IMR-90 (cell line): ENCODE measurements around the gene ALDOB. TPM values are rescaled to one million over a fixed set of nuclear protein-coding genes. Genes with fewer than 3 reads are reported as not detected.

ENCODE experiments used
- ATAC-seq: fragments of 200-7000 bp; cut with Tn5 transposase; 2 replicates; pipeline ENCODE4 v1.9.1; 2020; ENCODE audit warnings: low read depth, mild to moderate bottlenecking, moderate library complexity
- BruUV-seq: library from RNA; stranded (reverse); fragments of 400-500 nt; replicated peaks from 2 replicates; lab custom pipeline; 2021; lab: Mats Ljungman, UMichigan
- CTCF ChIA-PET: fragments of 300-600 bp; formaldehyde crosslinking; extraction: SDS; loops from one replicate; lab custom pipeline; 2021; ENCODE audit warnings: antibody characterized with exemption; lab: Yijun Ruan, JAX
- POLR2A ChIA-PET: fragments of 300-600 bp; sonication (Branson Sonifier 250); formaldehyde crosslinking; loops from one replicate; lab custom pipeline; 2022; ENCODE audit warnings: antibody characterized with exemption; ENCODE audit not compliant: unreplicated experiment; lab: Charles Lee
- DNase-seq: peaks from one replicate; pipeline ENCODE4 v3.0.0; 2013
- H2AFZ ChIP-seq: replicated peaks from 2 replicates; pipeline ENCODE3; 2013; ENCODE audit warnings: low read length, mild to moderate bottlenecking; ENCODE audit not compliant: poor library complexity
- H2AK5ac ChIP-seq: 2 replicates; pipeline ENCODE4 v1.6.1; 2013; ENCODE audit warnings: low read depth, low read length, inconsistent platforms
- H2AK9ac ChIP-seq: replicated peaks from 2 replicates; pipeline ENCODE3; 2013; ENCODE audit warnings: mild to moderate bottlenecking, low read depth, low read length, moderate library complexity; ENCODE audit not compliant: poor library complexity
- H2BK120ac ChIP-seq: 2 replicates; pipeline ENCODE4 v1.6.1; 2013; ENCODE audit warnings: low read depth, low read length, inconsistent platforms
- H2BK15ac ChIP-seq: 3 replicates; pipeline ENCODE4 v1.6.1; 2013; ENCODE audit warnings: low read depth, low read length, inconsistent platforms
- H2BK20ac ChIP-seq: 2 replicates; pipeline ENCODE4 v1.6.1; 2013; ENCODE audit warnings: low read depth, mild to moderate bottlenecking, inconsistent platforms, low read length, moderate library complexity
- H2BK5ac ChIP-seq: 2 replicates; pipeline ENCODE4 v1.6.1; 2013; ENCODE audit warnings: mild to moderate bottlenecking, low read depth, low read length, inconsistent platforms; ENCODE audit not compliant: poor library complexity, severe bottlenecking
- H3K14ac ChIP-seq: replicated peaks from 2 replicates; pipeline ENCODE4 v1.6.1; 2013; ENCODE audit warnings: low read depth, low read length, inconsistent platforms
- H3K18ac ChIP-seq: 2 replicates; pipeline ENCODE4 v1.6.1; 2013; ENCODE audit warnings: low read depth, low read length, control low read depth
- H3K23ac ChIP-seq: 2 replicates; pipeline ENCODE4 v1.6.1; 2013; ENCODE audit warnings: low read depth, low read length, inconsistent platforms
- H3K27ac ChIP-seq: 2 replicates; pipeline ENCODE4 v1.5.1; 2013; ENCODE audit warnings: mild to moderate bottlenecking, control low read depth, low read length; ENCODE audit not compliant: insufficient read depth
- H3K27me3 ChIP-seq: 2 replicates; pipeline ENCODE4 v1.6.1; 2013; ENCODE audit warnings: low read length; ENCODE audit not compliant: control insufficient read depth, insufficient read depth
- H3K36me3 ChIP-seq: 2 replicates; pipeline ENCODE4 v1.6.1; 2013; ENCODE audit warnings: low read length, mixed read lengths; ENCODE audit not compliant: control insufficient read depth, insufficient read depth
- H3K4ac ChIP-seq: 2 replicates; pipeline ENCODE4 v1.6.1; 2013; ENCODE audit warnings: low read depth, low read length, inconsistent platforms
- H3K4me1 ChIP-seq: 2 replicates; pipeline ENCODE4 v1.6.1; 2013; ENCODE audit warnings: low read length, mixed read lengths; ENCODE audit not compliant: control insufficient read depth, insufficient read depth
- H3K4me2 ChIP-seq: 2 replicates; pipeline ENCODE4 v1.6.1; 2013; ENCODE audit warnings: low read depth, mild to moderate bottlenecking, control low read depth, low read length, moderate library complexity
- H3K4me3 ChIP-seq: 2 replicates; pipeline ENCODE4 v1.5.1; 2013; ENCODE audit warnings: low read depth, mild to moderate bottlenecking, control low read depth, low read length, moderate library complexity; ENCODE audit not compliant: insufficient read depth
- H3K56ac ChIP-seq: 2 replicates; pipeline ENCODE4 v1.6.1; 2013; ENCODE audit warnings: low read length, inconsistent platforms; ENCODE audit not compliant: insufficient read depth; ENCODE audit errors: extremely low read depth
- H3K79me1 ChIP-seq, 2 experiments: 2 replicates each; pipeline ENCODE4 v1.6.1; 2013; ENCODE audit warnings: low read length in 2 of 2, inconsistent platforms in 1 of 2, low read depth in 1 of 2
- H3K9ac ChIP-seq: 2 replicates; pipeline ENCODE4 v1.6.1; 2013; ENCODE audit warnings: low read depth, low read length, control low read depth
- H3K9me1 ChIP-seq: 2 replicates; pipeline ENCODE4 v1.6.1; 2013; ENCODE audit warnings: low read length, inconsistent platforms; ENCODE audit not compliant: insufficient read depth
- H3K9me3 ChIP-seq: 2 replicates; pipeline ENCODE4 v1.6.1; 2013; ENCODE audit warnings: low read length; ENCODE audit not compliant: control insufficient read depth, insufficient read depth
- H4K20me1 ChIP-seq: 2 replicates; pipeline ENCODE4 v1.6.1; 2013; ENCODE audit warnings: low read length, inconsistent platforms; ENCODE audit not compliant: insufficient read depth
- H4K5ac ChIP-seq: 2 replicates; pipeline ENCODE4 v1.6.1; 2013; ENCODE audit warnings: mild to moderate bottlenecking, low read depth, low read length, control low read depth
- H4K8ac ChIP-seq, 2 experiments: 2 replicates each; pipeline ENCODE4 v1.6.1; 2013; ENCODE audit warnings: low read depth in 2 of 2, low read length in 2 of 2, control low read depth in 1 of 2, inconsistent platforms in 1 of 2
- H4K91ac ChIP-seq: 2 replicates; pipeline ENCODE4 v1.6.1; 2013; ENCODE audit warnings: low read depth, low read length, inconsistent platforms; ENCODE audit not compliant: insufficient read depth
- BHLHE40 ChIP-seq: fragments of 150-350 bp; IDR thresholded peaks from 2 replicates; pipeline ENCODE4 v1.6.1; 2016; ENCODE audit warnings: mild to moderate bottlenecking, low read depth, low read length
- CEBPB ChIP-seq: IDR thresholded peaks from 2 replicates; pipeline ENCODE4 v1.6.1; 2012; ENCODE audit warnings: low read depth, low read length, improper control_type of control experiment
- CHD1 ChIP-seq: IDR thresholded peaks from 2 replicates; pipeline ENCODE4 v1.6.1; 2012; ENCODE audit warnings: low read depth, low read length, improper control_type of control experiment
- FOS ChIP-seq: fragments of 150-350 bp; IDR thresholded peaks from 2 replicates; pipeline ENCODE4 v1.6.1; 2016; ENCODE audit warnings: low read depth, low read length
- MAFK ChIP-seq: IDR thresholded peaks from 2 replicates; pipeline ENCODE4 v1.6.1; 2012; ENCODE audit warnings: low read depth, low read length, improper control_type of control experiment
- MAZ ChIP-seq: IDR thresholded peaks from 2 replicates; pipeline ENCODE4 v1.6.1; 2012; ENCODE audit warnings: low read depth, mild to moderate bottlenecking, low read length, improper control_type of control experiment, moderate library complexity, borderline replicate concordance
- MXI1 ChIP-seq: IDR thresholded peaks from 2 replicates; pipeline ENCODE4 v1.6.1; 2012; ENCODE audit warnings: low read depth, mild to moderate bottlenecking, low read length, moderate library complexity, borderline replicate concordance
- NFE2L2 ChIP-seq: fragments of 150-350 bp; IDR thresholded peaks from 2 replicates; pipeline ENCODE4 v1.6.1; 2016; ENCODE audit warnings: low read depth, mild to moderate bottlenecking, low read length
- POLR2A ChIP-seq: IDR thresholded peaks from 2 replicates; pipeline ENCODE4 v1.6.1; 2012; ENCODE audit warnings: mild to moderate bottlenecking, low read depth, low read length
- RAD21 ChIP-seq: IDR thresholded peaks from 2 replicates; pipeline ENCODE4 v1.6.1; 2012; ENCODE audit warnings: low read length, improper control_type of control experiment
- RCOR1 ChIP-seq: IDR thresholded peaks from 2 replicates; pipeline ENCODE4 v1.6.1; 2012; ENCODE audit warnings: mild to moderate bottlenecking, low read length, improper control_type of control experiment; ENCODE audit not compliant: insufficient replicate concordance
- RFX5 ChIP-seq: IDR thresholded peaks from 2 replicates; pipeline ENCODE4 v1.8.0; 2012; ENCODE audit warnings: low read depth, mild to moderate bottlenecking, low read length, moderate library complexity
- SMC3 ChIP-seq: fragments of 150-350 bp; IDR thresholded peaks from 2 replicates; pipeline ENCODE4 v1.6.1; 2016; ENCODE audit warnings: low read depth, mild to moderate bottlenecking, antibody characterized with exemption, low read length, moderate library complexity
- WGBS, 2 experiments: methylation state at CpG; one replicate each; pipeline versions ENCODE4 v1.1.5 to v1.1.7; 2013; ENCODE audit warnings: missing lambda C conversion rate in 2 of 2; ENCODE audit not compliant: insufficient read length in 1 of 2; ENCODE audit errors: extremely low coverage in 2 of 2; 5-methylcytosine and 5-hydroxymethylcytosine counted together
- dilution Hi-C: fragments of 300-500 bp; cut with HindIII; formaldehyde crosslinking; loops from one replicate; pipeline ENCODE4 v1.14.3; 2018; ENCODE audit warnings: low sequenced_read_pairs; ENCODE audit not compliant: unreplicated experiment
- in situ Hi-C: fragments of 300-500 bp; cut with MboI; formaldehyde crosslinking; loops from 3 replicates; pipeline ENCODE4 v1.14.3; 2019; ENCODE audit warnings: low sequenced_read_pairs, inconsistent platforms, mixed read lengths
- intact Hi-C: fragments of 100-400 bp; cut with micrococcal nuclease; formaldehyde crosslinking; loops from 2 replicates; pipeline ENCODE4 v1.10.0; 2022
- polyA plus RNA-seq, 3 experiments: library from polyadenylated mRNA; depleted of rRNA; stranded (reverse); fragments of >200 nt; gene quantifications; 2 replicates each; pipeline ENCODE4 v1.2.3, GENCODE V29; 2012; ENCODE audit warnings: low replicate concordance in 1 of 3
- total RNA-seq: library from RNA; depleted of rRNA; stranded (reverse); fragments of >200 nt; gene quantifications from 2 replicates; pipeline ENCODE4 v1.2.3, GENCODE V29; 2012
- TF ChIP-seq, protein P1 (sequence below): fragments of 150-350 bp; IDR thresholded peaks from 2 replicates; pipeline ENCODE4 v1.6.1; 2016; ENCODE audit warnings: low read depth, mild to moderate bottlenecking, low read length, moderate library complexity, borderline replicate concordance
- TF ChIP-seq, protein P2 (sequence below): conservative IDR thresholded peaks from 2 replicates; pipeline ENCODE4 v1.5.1; 2012; ENCODE audit warnings: mild to moderate bottlenecking, low read depth, low read length, improper control_type of control experiment
- TF ChIP-seq, protein P3 (sequence below): fragments of 150-350 bp; IDR thresholded peaks from 2 replicates; pipeline ENCODE4 v1.6.1; 2017; ENCODE audit warnings: mild to moderate bottlenecking, antibody characterized with exemption, low read length, low read depth

Gene ALDOB
- total and polyA plus RNA-seq, 2 of the 4 experiments (the other 2 are of a cell fraction), result not detected

DNA sequence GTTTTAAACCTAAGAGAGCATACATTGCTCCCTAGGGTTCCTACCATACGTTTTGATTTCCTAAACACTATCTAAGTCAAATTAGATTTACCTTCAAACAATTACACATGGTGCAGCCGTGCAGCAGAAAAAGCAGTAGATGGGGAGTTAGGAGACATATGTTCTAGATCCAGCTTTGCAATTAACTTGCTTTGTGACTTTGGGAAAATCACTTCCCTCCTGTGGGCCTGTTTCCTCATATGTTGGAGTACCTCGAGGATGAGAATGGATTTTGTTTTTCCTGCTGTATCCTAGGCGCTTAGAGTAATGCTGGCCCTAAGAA, 37.9 kb downstream of the ALDOB start:
- peaks cover 2% of the 10 kb centered on the region for H3K4me1 ChIP-seq
- peak overlapping the region; percentile 98 for H3K9ac ChIP-seq
- no peak overlapping the region for H3K4ac ChIP-seq
- peak overlapping the region; percentile 83 for H3K27ac ChIP-seq
- TF ChIP-seq FOS (no peak), POLR2A (no peak), RFX5 (no peak), CEBPB (no peak), BHLHE40 (no peak), RAD21 (no peak), NFE2L2 (no peak), CHD1 (no peak), RCOR1 (no peak), MAZ (no peak), MXI1 (no peak), MAFK (no peak), SMC3 (no peak)
- TF ChIP-seq, protein P1, sequence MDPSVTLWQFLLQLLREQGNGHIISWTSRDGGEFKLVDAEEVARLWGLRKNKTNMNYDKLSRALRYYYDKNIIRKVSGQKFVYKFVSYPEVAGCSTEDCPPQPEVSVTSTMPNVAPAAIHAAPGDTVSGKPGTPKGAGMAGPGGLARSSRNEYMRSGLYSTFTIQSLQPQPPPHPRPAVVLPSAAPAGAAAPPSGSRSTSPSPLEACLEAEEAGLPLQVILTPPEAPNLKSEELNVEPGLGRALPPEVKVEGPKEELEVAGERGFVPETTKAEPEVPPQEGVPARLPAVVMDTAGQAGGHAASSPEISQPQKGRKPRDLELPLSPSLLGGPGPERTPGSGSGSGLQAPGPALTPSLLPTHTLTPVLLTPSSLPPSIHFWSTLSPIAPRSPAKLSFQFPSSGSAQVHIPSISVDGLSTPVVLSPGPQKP, result no peak
- TF ChIP-seq, protein P2, sequence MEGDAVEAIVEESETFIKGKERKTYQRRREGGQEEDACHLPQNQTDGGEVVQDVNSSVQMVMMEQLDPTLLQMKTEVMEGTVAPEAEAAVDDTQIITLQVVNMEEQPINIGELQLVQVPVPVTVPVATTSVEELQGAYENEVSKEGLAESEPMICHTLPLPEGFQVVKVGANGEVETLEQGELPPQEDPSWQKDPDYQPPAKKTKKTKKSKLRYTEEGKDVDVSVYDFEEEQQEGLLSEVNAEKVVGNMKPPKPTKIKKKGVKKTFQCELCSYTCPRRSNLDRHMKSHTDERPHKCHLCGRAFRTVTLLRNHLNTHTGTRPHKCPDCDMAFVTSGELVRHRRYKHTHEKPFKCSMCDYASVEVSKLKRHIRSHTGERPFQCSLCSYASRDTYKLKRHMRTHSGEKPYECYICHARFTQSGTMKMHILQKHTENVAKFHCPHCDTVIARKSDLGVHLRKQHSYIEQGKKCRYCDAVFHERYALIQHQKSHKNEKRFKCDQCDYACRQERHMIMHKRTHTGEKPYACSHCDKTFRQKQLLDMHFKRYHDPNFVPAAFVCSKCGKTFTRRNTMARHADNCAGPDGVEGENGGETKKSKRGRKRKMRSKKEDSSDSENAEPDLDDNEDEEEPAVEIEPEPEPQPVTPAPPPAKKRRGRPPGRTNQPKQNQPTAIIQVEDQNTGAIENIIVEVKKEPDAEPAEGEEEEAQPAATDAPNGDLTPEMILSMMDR, result no peak
- TF ChIP-seq, protein P3, sequence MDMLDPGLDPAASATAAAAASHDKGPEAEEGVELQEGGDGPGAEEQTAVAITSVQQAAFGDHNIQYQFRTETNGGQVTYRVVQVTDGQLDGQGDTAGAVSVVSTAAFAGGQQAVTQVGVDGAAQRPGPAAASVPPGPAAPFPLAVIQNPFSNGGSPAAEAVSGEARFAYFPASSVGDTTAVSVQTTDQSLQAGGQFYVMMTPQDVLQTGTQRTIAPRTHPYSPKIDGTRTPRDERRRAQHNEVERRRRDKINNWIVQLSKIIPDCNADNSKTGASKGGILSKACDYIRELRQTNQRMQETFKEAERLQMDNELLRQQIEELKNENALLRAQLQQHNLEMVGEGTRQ, result no peak
- H3K9me1 ChIP-seq, result no peaks in the 10 kb centered on the region
- H3K27me3 ChIP-seq, result no peaks in the 10 kb centered on the region
- no peak overlapping the region for H2BK20ac ChIP-seq
- H2BK5ac ChIP-seq, result no peak overlapping the region
- peak overlapping the region; percentile 93 for H2AFZ ChIP-seq
- ChIA-PET POLR2A (no interaction called here), CTCF (interaction anchor here (0.6 kb wide), 1 partner anchor 9 kb away, joined by 3 read pairs; no protein-coding TSS in a partner anchor)
- 20% methylated on average over 1 of the region's 4 CpGs; no CpG with 5 or more reads in 1 of the 2 experiments for WGBS, 2 experiments
- no peak for DNase-seq
- H4K8ac ChIP-seq, result peak overlapping the region; percentile 88 to 96; a peak in 3 of 4 replicates
- H2AK5ac ChIP-seq, result no peak overlapping the region
- intact Hi-C loops, result loop anchor here (5.0 kb wide), 1 partner anchor 135 kb away; the partner anchor contains the start of gene RNF20
- H4K20me1 ChIP-seq, result 0 out of 2 replicates have a peak, but pooled peaks cover 3% of the 10 kb centered on the region
- H3K4me2 ChIP-seq, result peak overlapping the region; percentile 87
- no peak for ATAC-seq
- peak overlapping the region; percentile 99; the same call in 1 of the 2 replicates for H3K23ac ChIP-seq
- peak overlapping the region; percentile 42; the same call in 1 of the 2 replicates for H3K56ac ChIP-seq
- peaks cover 11% of the 10 kb centered on the region for H3K36me3 ChIP-seq
- no peak overlapping the region for H3K18ac ChIP-seq
- in situ Hi-C loops, result no loop called here
- H3K9me3 ChIP-seq, result no peaks in the 10 kb centered on the region; the same call in 1 of the 2 replicates
- peak overlapping the region; percentile 78 for H3K4me3 ChIP-seq
- H2BK120ac ChIP-seq, result no peak overlapping the region
- dilution Hi-C loops, result no loop called here
- H2AK9ac ChIP-seq, result no peak overlapping the region
- no peak overlapping the region for H2BK15ac ChIP-seq
- H4K5ac ChIP-seq, result no peak overlapping the region
- H3K79me1 ChIP-seq, result peaks cover 22 to 50% of the 10 kb centered on the region in 2 experiments
- H4K91ac ChIP-seq, result peak overlapping the region; percentile 13
- BruUV-seq, result no TSS peak
- peak overlapping the region; percentile 99; the same call in 1 of the 2 replicates for H3K14ac ChIP-seq
